ENCODE results near the gene DIDO1. TPM values are rescaled to one million over a fixed set of nuclear protein-coding genes. Genes with fewer than 3 reads are reported as not detected.

Gene DIDO1
- total and polyA plus RNA-seq, 2 of the 13 experiments (the other 11 are each of a cell fraction or from before 2014, with no cell fraction given), result 75.0 to 75.1 TPM

DNA sequence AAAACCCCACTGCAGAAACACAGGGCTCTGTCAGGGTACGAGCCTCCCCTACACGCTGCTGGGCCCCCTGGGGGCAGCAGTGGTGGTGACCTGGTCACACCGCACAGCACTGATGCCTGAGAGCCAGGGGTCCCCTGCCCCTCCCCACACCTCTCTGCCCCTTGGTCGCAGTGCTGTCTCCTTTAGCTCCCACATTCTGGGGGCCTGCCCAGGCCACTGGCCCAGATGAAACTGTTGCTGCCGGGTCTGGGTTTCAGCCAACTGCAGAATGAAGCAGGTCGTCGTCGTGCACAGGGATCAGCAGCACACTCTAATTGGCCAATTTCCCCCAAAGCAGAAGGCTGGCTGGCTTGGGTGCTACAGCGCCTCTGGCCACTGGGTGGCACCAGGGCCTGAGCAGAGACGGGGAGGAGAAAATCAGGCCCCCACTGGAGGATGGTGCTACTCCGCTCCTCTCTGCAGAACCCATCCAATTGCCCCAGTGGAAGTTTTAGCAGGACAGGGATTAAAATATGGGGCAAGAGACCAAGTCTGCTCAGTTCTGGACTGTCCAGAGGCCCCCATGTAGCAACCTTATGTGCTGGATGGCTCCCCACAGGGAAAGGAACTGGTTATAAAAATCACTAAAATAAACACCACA lies 26.1 kb downstream of the DIDO1 start (continued):
- TF ChIP-seq MTF1 (CRISPR knock-in tag; IDR thresholded peaks at IDR 0.05), result no peak; the same call in 1 of the 2 replicates
- no peak for TF ChIP-seq CCAR2 (optimal IDR thresholded peaks at IDR 0.05; ENCODE audit: low read depth, low read length)
- peak; percentile 100 for TF ChIP-seq AGO2 (optimal IDR thresholded peaks at IDR 0.05; ENCODE audit: low read depth, low read length)
- TF ChIP-seq ARHGAP35 (CRISPR knock-in tag; IDR thresholded peaks at IDR 0.05; ENCODE audit: borderline replicate concordance), result no peak; the same call in 1 of the 2 replicates
- TF ChIP-seq ZNF605 (CRISPR knock-in tag; IDR thresholded peaks at IDR 0.05), result peak; percentile 72; the same call in 1 of the 2 replicates
- peak; percentile 54 for TF ChIP-seq FOSL2 (CRISPR knock-in tag; IDR thresholded peaks at IDR 0.05)
- peak; percentile 96 for TF ChIP-seq NFKB2 (CRISPR knock-in tag; IDR thresholded peaks at IDR 0.05; ENCODE audit: borderline replicate concordance)
- TF ChIP-seq MBD4 (IDR thresholded peaks at IDR 0.05; ENCODE audit: borderline replicate concordance, low read length), result no peak
- TF ChIP-seq U2AF1 (optimal IDR thresholded peaks at IDR 0.05; ENCODE audit: low read depth, low read length), result peak; percentile 94
- TF ChIP-seq ZSCAN22 (CRISPR knock-in tag; IDR thresholded peaks at IDR 0.05), result peak; percentile 31; the same call in 1 of the 2 replicates
- TF ChIP-seq NR2F1 (CRISPR knock-in tag; IDR thresholded peaks at IDR 0.05), result peak in 1 of 2 experiments; percentile 45; a peak in 2 of 4 replicates
- TF ChIP-seq, protein P1, sequence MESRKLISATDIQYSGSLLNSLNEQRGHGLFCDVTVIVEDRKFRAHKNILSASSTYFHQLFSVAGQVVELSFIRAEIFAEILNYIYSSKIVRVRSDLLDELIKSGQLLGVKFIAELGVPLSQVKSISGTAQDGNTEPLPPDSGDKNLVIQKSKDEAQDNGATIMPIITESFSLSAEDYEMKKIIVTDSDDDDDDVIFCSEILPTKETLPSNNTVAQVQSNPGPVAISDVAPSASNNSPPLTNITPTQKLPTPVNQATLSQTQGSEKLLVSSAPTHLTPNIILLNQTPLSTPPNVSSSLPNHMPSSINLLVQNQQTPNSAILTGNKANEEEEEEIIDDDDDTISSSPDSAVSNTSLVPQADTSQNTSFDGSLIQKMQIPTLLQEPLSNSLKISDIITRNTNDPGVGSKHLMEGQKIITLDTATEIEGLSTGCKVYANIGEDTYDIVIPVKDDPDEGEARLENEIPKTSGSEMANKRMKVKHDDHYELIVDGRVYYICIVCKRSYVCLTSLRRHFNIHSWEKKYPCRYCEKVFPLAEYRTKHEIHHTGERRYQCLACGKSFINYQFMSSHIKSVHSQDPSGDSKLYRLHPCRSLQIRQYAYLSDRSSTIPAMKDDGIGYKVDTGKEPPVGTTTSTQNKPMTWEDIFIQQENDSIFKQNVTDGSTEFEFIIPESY (CRISPR knock-in tag; IDR thresholded peaks at IDR 0.05), result peak; percentile 34
- no peak for TF ChIP-seq WIZ (CRISPR knock-in tag; IDR thresholded peaks at IDR 0.05)
- peak; percentile 85 for TF ChIP-seq ZBTB38 (CRISPR knock-in tag; IDR thresholded peaks at IDR 0.05)
- peak; percentile 78; the same call in 1 of the 2 replicates for TF ChIP-seq ZMYM3 (CRISPR knock-in tag; IDR thresholded peaks at IDR 0.05)
- TF ChIP-seq ZNF230 (CRISPR knock-in tag; IDR thresholded peaks at IDR 0.05), result no peak
- no peak for TF ChIP-seq CHD2 (IDR thresholded peaks at IDR 0.05; ENCODE audit: low read depth, low read length)
- no peak; the same call in 1 of the 2 replicates for TF ChIP-seq TAF1 (CRISPR knock-in tag; IDR thresholded peaks at IDR 0.05)
- TF ChIP-seq, protein P2, sequence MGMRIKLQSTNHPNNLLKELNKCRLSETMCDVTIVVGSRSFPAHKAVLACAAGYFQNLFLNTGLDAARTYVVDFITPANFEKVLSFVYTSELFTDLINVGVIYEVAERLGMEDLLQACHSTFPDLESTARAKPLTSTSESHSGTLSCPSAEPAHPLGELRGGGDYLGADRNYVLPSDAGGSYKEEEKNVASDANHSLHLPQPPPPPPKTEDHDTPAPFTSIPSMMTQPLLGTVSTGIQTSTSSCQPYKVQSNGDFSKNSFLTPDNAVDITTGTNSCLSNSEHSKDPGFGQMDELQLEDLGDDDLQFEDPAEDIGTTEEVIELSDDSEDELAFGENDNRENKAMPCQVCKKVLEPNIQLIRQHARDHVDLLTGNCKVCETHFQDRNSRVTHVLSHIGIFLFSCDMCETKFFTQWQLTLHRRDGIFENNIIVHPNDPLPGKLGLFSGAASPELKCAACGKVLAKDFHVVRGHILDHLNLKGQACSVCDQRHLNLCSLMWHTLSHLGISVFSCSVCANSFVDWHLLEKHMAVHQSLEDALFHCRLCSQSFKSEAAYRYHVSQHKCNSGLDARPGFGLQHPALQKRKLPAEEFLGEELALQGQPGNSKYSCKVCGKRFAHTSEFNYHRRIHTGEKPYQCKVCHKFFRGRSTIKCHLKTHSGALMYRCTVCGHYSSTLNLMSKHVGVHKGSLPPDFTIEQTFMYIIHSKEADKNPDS (CRISPR knock-in tag; IDR thresholded peaks at IDR 0.05), result no peak
- TF ChIP-seq KLF11 (CRISPR knock-in tag; IDR thresholded peaks at IDR 0.05), result no peak
- TF ChIP-seq ZNF234 (CRISPR knock-in tag; conservative IDR thresholded peaks at IDR 0.05), result no peak
- TF ChIP-seq, protein P3, sequence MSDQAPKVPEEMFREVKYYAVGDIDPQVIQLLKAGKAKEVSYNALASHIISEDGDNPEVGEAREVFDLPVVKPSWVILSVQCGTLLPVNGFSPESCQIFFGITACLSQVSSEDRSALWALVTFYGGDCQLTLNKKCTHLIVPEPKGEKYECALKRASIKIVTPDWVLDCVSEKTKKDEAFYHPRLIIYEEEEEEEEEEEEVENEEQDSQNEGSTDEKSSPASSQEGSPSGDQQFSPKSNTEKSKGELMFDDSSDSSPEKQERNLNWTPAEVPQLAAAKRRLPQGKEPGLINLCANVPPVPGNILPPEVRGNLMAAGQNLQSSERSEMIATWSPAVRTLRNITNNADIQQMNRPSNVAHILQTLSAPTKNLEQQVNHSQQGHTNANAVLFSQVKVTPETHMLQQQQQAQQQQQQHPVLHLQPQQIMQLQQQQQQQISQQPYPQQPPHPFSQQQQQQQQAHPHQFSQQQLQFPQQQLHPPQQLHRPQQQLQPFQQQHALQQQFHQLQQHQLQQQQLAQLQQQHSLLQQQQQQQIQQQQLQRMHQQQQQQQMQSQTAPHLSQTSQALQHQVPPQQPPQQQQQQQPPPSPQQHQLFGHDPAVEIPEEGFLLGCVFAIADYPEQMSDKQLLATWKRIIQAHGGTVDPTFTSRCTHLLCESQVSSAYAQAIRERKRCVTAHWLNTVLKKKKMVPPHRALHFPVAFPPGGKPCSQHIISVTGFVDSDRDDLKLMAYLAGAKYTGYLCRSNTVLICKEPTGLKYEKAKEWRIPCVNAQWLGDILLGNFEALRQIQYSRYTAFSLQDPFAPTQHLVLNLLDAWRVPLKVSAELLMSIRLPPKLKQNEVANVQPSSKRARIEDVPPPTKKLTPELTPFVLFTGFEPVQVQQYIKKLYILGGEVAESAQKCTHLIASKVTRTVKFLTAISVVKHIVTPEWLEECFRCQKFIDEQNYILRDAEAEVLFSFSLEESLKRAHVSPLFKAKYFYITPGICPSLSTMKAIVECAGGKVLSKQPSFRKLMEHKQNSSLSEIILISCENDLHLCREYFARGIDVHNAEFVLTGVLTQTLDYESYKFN (CRISPR knock-in tag; conservative IDR thresholded peaks at IDR 0.05), result peak; percentile 32
- TF ChIP-seq PITX1 (CRISPR knock-in tag; IDR thresholded peaks at IDR 0.05), result 0 out of 2 replicates have a peak, but pooled peaks have one; percentile 77
- TF ChIP-seq ZNF326 (CRISPR knock-in tag; IDR thresholded peaks at IDR 0.05; ENCODE audit: borderline replicate concordance), result peak; percentile 94

Data from HepG2 (cell line).